H9 (cell line): Measurements from ENCODE around the gene GAREM1. TPM values are rescaled to one million over a fixed set of nuclear protein-coding genes. Genes with fewer than 3 reads are reported as not detected.

Source experiments
- DNase-seq: peaks from one replicate; pipeline ENCODE4 v3.0.0-alpha.2; 2017
- H2AFZ ChIP-seq: one replicate; pipeline ENCODE4 v1.6.1; 2013; ENCODE audit warnings: mild to moderate bottlenecking, low read length, control low read depth, moderate library complexity
- H2AK5ac ChIP-seq: 2 replicates; pipeline ENCODE4 v1.6.1; 2013; ENCODE audit warnings: low read length, control low read depth, mixed read lengths; ENCODE audit not compliant: insufficient read length
- H2BK120ac ChIP-seq: one replicate; pipeline ENCODE4 v1.6.1; 2013; ENCODE audit warnings: low read depth, mild to moderate bottlenecking, low read length, control low read depth, inconsistent platforms; ENCODE audit not compliant: poor library complexity, severe bottlenecking
- H2BK12ac ChIP-seq: 2 replicates; pipeline ENCODE4 v1.6.1; 2013; ENCODE audit warnings: low read length, control low read depth, mixed read lengths, low read depth; ENCODE audit not compliant: insufficient read length
- H2BK15ac ChIP-seq: 2 replicates; pipeline ENCODE4 v1.6.1; 2013; ENCODE audit warnings: low read depth, low read length, control low read depth
- H2BK20ac ChIP-seq: one replicate; pipeline ENCODE4 v1.6.1; 2013; ENCODE audit warnings: low read depth, mild to moderate bottlenecking, low read length, control low read depth, inconsistent platforms; ENCODE audit not compliant: poor library complexity, severe bottlenecking
- H2BK5ac ChIP-seq: 2 replicates; pipeline ENCODE4 v1.6.1; 2013; ENCODE audit warnings: low read length, control low read depth, mixed read lengths; ENCODE audit not compliant: insufficient read length
- H3K14ac ChIP-seq: 2 replicates; pipeline ENCODE4 v1.6.1; 2013; ENCODE audit warnings: low read length, control low read depth; ENCODE audit not compliant: insufficient read depth
- H3K18ac ChIP-seq: 2 replicates; pipeline ENCODE4 v1.6.1; 2013; ENCODE audit warnings: low read depth, mild to moderate bottlenecking, mixed read lengths, low read length, control low read depth; ENCODE audit not compliant: insufficient read length
- H3K23ac ChIP-seq: 2 replicates; pipeline ENCODE4 v1.6.1; 2013; ENCODE audit warnings: low read length, control low read depth, mixed read lengths, low read depth; ENCODE audit not compliant: insufficient read length
- H3K23me2 ChIP-seq: 2 replicates; pipeline ENCODE4 v1.6.1; 2013; ENCODE audit warnings: low read depth, mild to moderate bottlenecking, mixed read lengths, low read length, control low read depth; ENCODE audit not compliant: insufficient read length, poor library complexity, severe bottlenecking
- H3K27ac ChIP-seq: 2 replicates; pipeline ENCODE4 v1.5.1; 2013; ENCODE audit warnings: low read length, control low read depth, mixed read lengths, low read depth; ENCODE audit not compliant: insufficient read length
- H3K27me3 ChIP-seq: 2 replicates; pipeline ENCODE4 v1.6.1; 2013; ENCODE audit warnings: low read length, control low read depth, inconsistent platforms; ENCODE audit not compliant: insufficient read depth
- H3K4ac ChIP-seq: 2 replicates; pipeline ENCODE4 v1.6.1; 2013; ENCODE audit warnings: low read depth, mild to moderate bottlenecking, control low read depth, inconsistent platforms, low read length, moderate library complexity
- H3K4me1 ChIP-seq: 2 replicates; pipeline ENCODE4 v1.6.1; 2013; ENCODE audit warnings: low read length, control low read depth, inconsistent platforms; ENCODE audit not compliant: insufficient read depth
- H3K4me2 ChIP-seq: 2 replicates; pipeline ENCODE4 v1.6.1; 2013; ENCODE audit warnings: low read length, control low read depth, mixed read lengths; ENCODE audit not compliant: insufficient read length, insufficient read depth
- H3K56ac ChIP-seq: 2 replicates; pipeline ENCODE4 v1.6.1; 2013; ENCODE audit warnings: low read depth, mild to moderate bottlenecking, mixed read lengths, low read length, control low read depth; ENCODE audit not compliant: insufficient read length
- H3K79me1 ChIP-seq: 2 replicates; pipeline ENCODE4 v1.6.1; 2013; ENCODE audit warnings: low read depth, mild to moderate bottlenecking, moderate library complexity, low read length, control low read depth, inconsistent platforms; ENCODE audit not compliant: insufficient read depth, poor library complexity, severe bottlenecking
- H3K79me2 ChIP-seq: 2 replicates; pipeline ENCODE4 v1.6.1; 2013; ENCODE audit warnings: low read length, control low read depth, inconsistent platforms; ENCODE audit not compliant: insufficient read depth
- H3K9ac ChIP-seq: 2 replicates; pipeline ENCODE4 v1.6.1; 2013; ENCODE audit warnings: low read length, control low read depth, mixed read lengths; ENCODE audit not compliant: insufficient read length; ENCODE audit errors: extremely low read depth
- H3K9me3 ChIP-seq: one replicate; pipeline ENCODE4 v1.6.1; 2013; ENCODE audit warnings: low read depth, low read length, inconsistent platforms; ENCODE audit not compliant: control insufficient read depth
- H3T11ph ChIP-seq: one replicate; pipeline ENCODE4 v1.6.1; 2013; ENCODE audit warnings: mild to moderate bottlenecking, low read length, control low read depth, inconsistent platforms
- H4K20me1 ChIP-seq: one replicate; pipeline ENCODE4 v1.6.1; 2013; ENCODE audit not compliant: control insufficient read depth, insufficient read length, insufficient read depth
- H4K5ac ChIP-seq: 2 replicates; pipeline ENCODE4 v1.6.1; 2013; ENCODE audit warnings: low read depth, mild to moderate bottlenecking, mixed read lengths, low read length, control low read depth; ENCODE audit not compliant: insufficient read length
- H4K8ac ChIP-seq: replicated peaks from 2 replicates; pipeline ENCODE4 v1.6.1; 2013; ENCODE audit warnings: low read length, control low read depth, mixed read lengths, low read depth; ENCODE audit not compliant: insufficient read length
- H4K91ac ChIP-seq: 2 replicates; pipeline ENCODE4 v1.6.1; 2013; ENCODE audit warnings: low read depth, mild to moderate bottlenecking, moderate library complexity, mixed read lengths, low read length, control low read depth; ENCODE audit not compliant: insufficient read length
- H3K27ac Mint-ChIP-seq, 3 experiments: 2 replicates in 2 of 3; 3 replicates in 1 of 3; pipeline ENCODE4 v1.8.0; 2020 to 2021; ENCODE audit warnings: mixed read lengths in 3 of 3, mild to moderate bottlenecking in 1 of 3, moderate library complexity in 1 of 3
- H3K27me3 Mint-ChIP-seq: 2 replicates; pipeline ENCODE4 v1.8.0; 2021; ENCODE audit warnings: low read depth, mild to moderate bottlenecking, moderate library complexity, mixed read lengths
- H3K36me3 Mint-ChIP-seq, 3 experiments: 2 replicates in 2 of 3; 3 replicates in 1 of 3; pipeline ENCODE4 v1.8.0; 2020 to 2021; ENCODE audit warnings: low read depth in 3 of 3, mixed read lengths in 3 of 3; ENCODE audit not compliant: insufficient read depth in 1 of 3
- H3K4me1 Mint-ChIP-seq, 2 experiments: 2 replicates each; pipeline ENCODE4 v1.8.0; 2020; ENCODE audit warnings: mixed read lengths in 2 of 2
- H3K4me3 Mint-ChIP-seq, 2 experiments: 2 replicates in 1 of 2; 3 replicates in 1 of 2; pipeline ENCODE4 v1.8.0; 2020 to 2021; ENCODE audit warnings: mild to moderate bottlenecking in 2 of 2, mixed read lengths in 2 of 2, moderate library complexity in 1 of 2
- H3K9me3 Mint-ChIP-seq, 2 experiments: 2 replicates in 1 of 2; 3 replicates in 1 of 2; pipeline ENCODE4 v1.8.0; 2020; ENCODE audit warnings: mild to moderate bottlenecking in 2 of 2, mixed read lengths in 2 of 2, moderate library complexity in 1 of 2
- WGBS: extraction: QIAGEN DNeasy Blood & Tissue Kit; methylation state at CpG from one replicate; pipeline ENCODE4 v1.1.7; 2013; ENCODE audit warnings: missing lambda C conversion rate, low lambda C conversion rate, mixed read lengths; ENCODE audit not compliant: insufficient read length; ENCODE audit errors: extremely low coverage; 5-methylcytosine and 5-hydroxymethylcytosine counted together
- total RNA-seq: library from RNA; stranded (reverse); gene quantifications from 2 replicates; pipeline ENCODE4 v1.2.1, GENCODE V29; 2021
- TF ChIP-seq, protein P1 (sequence below): fragments of 200-600 bp; sonication (generic); conservative IDR thresholded peaks from 3 replicates; pipeline ENCODE4 v1.8.0; 2021; ENCODE audit warnings: antibody characterized with exemption, mild to moderate bottlenecking

The GAREM1 gene
- total RNA-seq, 1 experiment from 2014 or later: 4.4 TPM

- Mint-ChIP-seq H3K27ac (no peak overlapping the region), H3K36me3 (no peaks in the 10 kb centered on the region), H3K4me1 (no peaks in the 10 kb centered on the region), H3K4me3 (no peak overlapping the region), H3K27me3 (no peaks in the 10 kb centered on the region), H3K9me3 (no peaks in the 10 kb centered on the region)
- no peak overlapping the region for H2BK120ac ChIP-seq
- H3K79me2 ChIP-seq: no peaks in the 10 kb centered on the region
- H3K23ac ChIP-seq: no peak overlapping the region
- H3K9me3 ChIP-seq: no peaks in the 10 kb centered on the region
- H4K20me1 ChIP-seq: no peaks in the 10 kb centered on the region
- no peak overlapping the region for H2BK5ac ChIP-seq
- TF ChIP-seq, protein P1, sequence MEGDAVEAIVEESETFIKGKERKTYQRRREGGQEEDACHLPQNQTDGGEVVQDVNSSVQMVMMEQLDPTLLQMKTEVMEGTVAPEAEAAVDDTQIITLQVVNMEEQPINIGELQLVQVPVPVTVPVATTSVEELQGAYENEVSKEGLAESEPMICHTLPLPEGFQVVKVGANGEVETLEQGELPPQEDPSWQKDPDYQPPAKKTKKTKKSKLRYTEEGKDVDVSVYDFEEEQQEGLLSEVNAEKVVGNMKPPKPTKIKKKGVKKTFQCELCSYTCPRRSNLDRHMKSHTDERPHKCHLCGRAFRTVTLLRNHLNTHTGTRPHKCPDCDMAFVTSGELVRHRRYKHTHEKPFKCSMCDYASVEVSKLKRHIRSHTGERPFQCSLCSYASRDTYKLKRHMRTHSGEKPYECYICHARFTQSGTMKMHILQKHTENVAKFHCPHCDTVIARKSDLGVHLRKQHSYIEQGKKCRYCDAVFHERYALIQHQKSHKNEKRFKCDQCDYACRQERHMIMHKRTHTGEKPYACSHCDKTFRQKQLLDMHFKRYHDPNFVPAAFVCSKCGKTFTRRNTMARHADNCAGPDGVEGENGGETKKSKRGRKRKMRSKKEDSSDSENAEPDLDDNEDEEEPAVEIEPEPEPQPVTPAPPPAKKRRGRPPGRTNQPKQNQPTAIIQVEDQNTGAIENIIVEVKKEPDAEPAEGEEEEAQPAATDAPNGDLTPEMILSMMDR: no peak
- H3K27me3 ChIP-seq: no peaks in the 10 kb centered on the region
- DNase-seq: no peak
- no peak overlapping the region for H3K9ac ChIP-seq
- no peak overlapping the region for H2AFZ ChIP-seq
- WGBS: no CpG with 5 or more reads among the region's 6 CpGs
- H2AK5ac ChIP-seq: no peak overlapping the region
- no peaks in the 10 kb centered on the region for H3K4me1 ChIP-seq
- no peak overlapping the region for H2BK15ac ChIP-seq
- no peak overlapping the region for H2BK20ac ChIP-seq
- no peak overlapping the region for H2BK12ac ChIP-seq
- H4K8ac ChIP-seq: no peak overlapping the region
- H3K14ac ChIP-seq: no peak overlapping the region
- no peak overlapping the region for H4K91ac ChIP-seq
- no peak overlapping the region for H3K4me2 ChIP-seq
- H3K4ac ChIP-seq: no peak overlapping the region
- no peak overlapping the region for H4K5ac ChIP-seq
- no peak overlapping the region for H3K56ac ChIP-seq
- H3K27ac ChIP-seq: no peak overlapping the region
- no peaks in the 10 kb centered on the region for H3K79me1 ChIP-seq
- no peak overlapping the region for H3K18ac ChIP-seq
- H3T11ph ChIP-seq: no peak overlapping the region
- H3K23me2 ChIP-seq: no peaks in the 10 kb centered on the region
Observed at GRCh38 chr18:32298171-32298667, 172.5 kb downstream of the GAREM1 start.
